ENCODE data around the gene ERF.

DNA sequence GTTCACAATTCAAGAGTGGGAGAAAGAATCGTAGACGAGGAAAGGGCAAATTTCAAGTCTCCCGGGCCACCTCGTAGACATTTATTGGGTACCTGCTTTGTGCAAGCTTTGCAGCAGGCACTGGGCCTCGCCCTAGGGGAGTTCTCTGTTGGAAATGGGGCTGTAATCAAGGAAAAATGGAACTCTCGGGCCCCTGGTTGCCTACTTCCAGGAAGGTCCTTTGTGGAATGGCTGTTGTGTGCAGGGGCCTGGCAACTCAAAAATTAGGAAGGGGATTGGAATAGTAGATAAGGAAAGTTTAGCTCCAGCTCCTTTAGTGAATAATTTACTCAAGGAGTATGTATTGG, 34.2 kb downstream of the ERF start:
- TF ChIP-seq POLR2AphosphoS5 (IDR thresholded peaks at IDR 0.05; ENCODE audit: low read depth, low read length) (no peak), POLR2A (IDR thresholded peaks at IDR 0.05; ENCODE audit: low read depth, low read length) (no peak), TAF1 (IDR thresholded peaks at IDR 0.05; ENCODE audit: low read depth, low read length) (no peak), SPI1 (IDR thresholded peaks at IDR 0.05; ENCODE audit: low read depth, low read length) (no peak), PAX5 (IDR thresholded peaks at IDR 0.05; ENCODE audit: insufficient read depth, low read length, severe bottlenecking) (no peak)
